NCI-H2227 (cell line): Measurements from ENCODE around the gene BNIP5.

Experiments
- DNase-seq: peaks from one replicate; lab custom pipeline; 2025; ENCODE audit not compliant: unreplicated experiment; lab: John Stamatoyannopoulos, UW

Gene BNIP5

GRCh38 chr6:36301085-36301658, 35.5 kb downstream of the BNIP5 start:
- DNase-seq: no peak

DNA sequence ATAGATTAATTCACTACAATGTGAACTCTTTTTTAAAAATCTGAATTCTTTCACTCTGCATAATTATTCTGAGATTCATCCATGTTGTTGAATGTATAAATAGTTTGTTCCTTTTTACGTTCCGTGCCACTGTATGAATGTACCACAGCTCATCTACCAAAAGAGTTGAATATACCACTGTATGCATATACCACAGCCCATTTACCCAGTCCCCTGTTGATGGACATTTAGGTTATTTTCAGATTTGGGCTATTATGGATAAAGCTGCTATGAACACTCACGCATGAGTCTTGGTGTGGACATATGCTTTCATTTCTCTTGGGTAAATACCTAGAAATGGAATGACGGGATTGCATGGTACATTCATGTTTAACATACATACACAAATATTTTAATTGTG, 38.7 kb downstream of the BNIP5 start:
- no peak for DNase-seq

GRCh38 chr6:36297511-36297910, 39.2 kb downstream of the BNIP5 start:
- DNase-seq: no peak

GRCh38 chr6:36297051-36297450, 39.6 kb downstream of the BNIP5 start:
- no peak for DNase-seq

- DNase-seq: no peak
Observed at GRCh38 chr6:36296240-36296639, 40.4 kb downstream of the BNIP5 start.

- DNase-seq: no peak
Observed at GRCh38 chr6:36292170-36292569, 44.5 kb downstream of the BNIP5 start.

GRCh38 chr6:36290668-36291620, 45.7 kb downstream of the BNIP5 start:
- DNase-seq: no peak

- DNase-seq: peak; percentile 45
Observed at GRCh38 chr6:36289281-36289878, 47.3 kb downstream of the BNIP5 start.

DNA sequence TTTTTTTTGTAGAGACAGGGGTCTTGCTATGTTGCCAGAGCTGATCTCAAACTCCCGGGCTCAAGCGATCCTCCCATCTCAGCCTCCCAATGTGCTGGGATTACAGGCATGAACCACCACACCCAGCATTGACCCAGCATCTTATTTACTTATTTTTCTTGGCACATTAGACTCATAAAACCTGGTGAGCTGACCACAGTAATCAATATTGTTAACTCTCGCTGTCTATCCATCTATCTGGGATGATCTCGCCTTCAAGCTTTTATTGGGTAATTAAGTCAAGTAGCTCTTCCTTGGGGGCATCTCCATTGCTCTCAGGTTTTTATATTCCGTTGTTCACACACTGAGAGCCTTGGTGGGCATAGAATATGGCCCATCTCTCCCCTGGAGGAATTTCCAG, 49.8 kb downstream of the BNIP5 start:
- no peak for DNase-seq

GRCh38 chr6:36285797-36286196, 50.9 kb downstream of the BNIP5 start:
- DNase-seq: no peak

DNA sequence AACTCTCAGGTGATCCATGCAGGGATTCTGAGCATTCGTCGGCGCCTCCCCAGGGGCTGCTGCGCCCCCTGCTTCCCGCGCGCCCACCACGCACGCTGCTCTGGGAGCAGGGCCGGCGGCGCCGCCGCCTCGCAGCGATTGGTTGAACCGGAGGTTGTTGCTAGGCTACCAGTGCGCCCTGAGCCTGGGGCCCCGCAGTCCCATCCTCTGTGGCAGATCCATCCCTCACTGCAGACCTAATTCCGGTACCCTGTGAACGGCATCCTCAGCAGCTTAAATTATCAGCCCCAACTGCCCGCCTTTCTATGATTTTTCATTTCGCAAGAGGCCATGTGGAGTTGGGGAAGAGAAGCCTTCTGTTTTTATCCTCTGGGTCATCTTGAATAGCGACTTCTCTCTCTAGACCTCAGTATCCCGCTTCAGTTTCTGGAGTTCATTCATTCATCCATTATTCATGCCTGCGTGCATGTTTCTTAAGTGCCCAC, 51.5 kb downstream of the BNIP5 start:
- DNase-seq: peak; percentile 89

DNA sequence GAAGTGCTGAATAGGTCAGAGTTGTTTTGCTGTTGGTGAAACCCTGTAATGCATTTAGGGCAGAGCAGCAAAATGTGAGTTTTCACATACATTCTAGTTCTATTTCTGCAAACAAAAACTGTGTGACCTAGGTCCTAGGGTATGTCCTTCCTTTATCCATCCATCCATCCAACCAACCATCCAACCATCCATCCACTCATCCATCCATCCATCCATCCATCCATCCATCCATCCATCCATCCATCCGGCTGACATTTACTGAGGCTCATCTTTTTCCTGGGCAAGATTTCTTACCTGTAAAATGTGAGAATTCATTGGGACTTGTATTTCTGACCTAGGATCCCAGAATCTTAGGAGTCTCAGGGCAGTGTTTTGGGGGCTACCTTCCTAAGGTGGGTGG, 52.3 kb downstream of the BNIP5 start:
- no peak for DNase-seq

DNA sequence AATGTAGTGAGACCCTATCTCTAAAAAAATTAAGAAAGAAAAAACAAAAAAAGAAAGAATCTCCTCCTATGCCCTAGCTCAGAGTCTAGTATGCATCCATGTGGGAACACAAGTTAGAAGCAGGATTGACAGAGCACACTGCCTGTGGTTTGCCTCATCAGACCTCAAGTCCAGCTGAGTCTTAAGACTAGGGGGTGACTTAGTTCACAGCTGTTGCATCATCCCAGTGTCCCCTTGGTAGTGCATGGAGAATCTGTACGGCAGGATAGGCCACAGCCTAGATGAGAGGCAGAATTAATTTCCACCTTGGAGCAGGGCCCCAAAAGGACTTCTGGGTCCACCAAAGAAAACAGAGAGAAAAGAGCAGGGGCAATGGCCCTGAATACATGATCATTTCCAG, 53.1 kb downstream of the BNIP5 start:
- DNase-seq: no peak

DNA sequence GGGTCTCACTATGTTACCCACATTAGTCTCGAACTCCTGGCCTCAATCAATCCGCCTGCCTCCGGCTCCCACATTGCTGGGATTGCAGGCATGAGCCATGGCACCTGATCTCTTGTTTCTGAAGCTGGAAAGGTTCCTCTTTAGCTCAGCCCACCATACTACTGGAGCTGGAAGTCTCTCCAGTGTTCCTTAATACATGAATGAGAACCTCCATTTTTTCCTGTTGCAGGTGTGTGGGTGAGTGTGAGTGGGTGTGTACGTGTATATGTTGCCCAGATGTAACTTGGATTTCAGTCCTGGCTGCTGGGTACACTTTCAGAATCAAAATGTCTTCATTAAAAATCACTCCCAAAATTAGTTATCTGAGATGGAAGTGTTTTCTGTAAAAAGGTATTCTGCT, 55.7 kb downstream of the BNIP5 start:
- DNase-seq: no peak

GRCh38 chr6:36280467-36280866, 56.2 kb downstream of the BNIP5 start:
- no peak for DNase-seq

DNA sequence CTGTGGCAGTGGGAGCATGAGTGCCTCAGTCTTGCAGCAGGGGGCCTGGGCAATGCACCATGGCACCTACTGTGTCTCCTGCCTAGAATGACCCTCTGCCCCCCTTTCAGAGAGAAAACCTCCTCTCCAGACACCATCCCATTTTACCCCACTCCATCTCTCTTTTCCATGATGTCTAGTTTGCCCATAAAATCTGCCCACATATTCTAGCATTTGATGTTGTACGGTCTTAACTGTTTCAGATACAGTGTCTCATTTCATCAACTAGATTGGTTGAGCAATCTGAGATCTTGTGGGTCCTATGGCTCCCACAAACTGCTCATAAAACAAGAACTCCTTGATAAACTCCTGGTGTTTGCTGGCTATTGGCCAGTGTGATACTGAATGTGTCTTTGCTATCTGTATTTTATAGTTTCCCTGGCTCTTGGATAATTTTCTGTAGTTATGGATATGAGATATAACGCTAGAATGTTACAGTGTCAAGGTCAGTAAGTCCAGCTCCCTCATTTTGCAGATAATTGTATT, 58.7 kb downstream of the BNIP5 start:
- DNase-seq: no peak

DNA sequence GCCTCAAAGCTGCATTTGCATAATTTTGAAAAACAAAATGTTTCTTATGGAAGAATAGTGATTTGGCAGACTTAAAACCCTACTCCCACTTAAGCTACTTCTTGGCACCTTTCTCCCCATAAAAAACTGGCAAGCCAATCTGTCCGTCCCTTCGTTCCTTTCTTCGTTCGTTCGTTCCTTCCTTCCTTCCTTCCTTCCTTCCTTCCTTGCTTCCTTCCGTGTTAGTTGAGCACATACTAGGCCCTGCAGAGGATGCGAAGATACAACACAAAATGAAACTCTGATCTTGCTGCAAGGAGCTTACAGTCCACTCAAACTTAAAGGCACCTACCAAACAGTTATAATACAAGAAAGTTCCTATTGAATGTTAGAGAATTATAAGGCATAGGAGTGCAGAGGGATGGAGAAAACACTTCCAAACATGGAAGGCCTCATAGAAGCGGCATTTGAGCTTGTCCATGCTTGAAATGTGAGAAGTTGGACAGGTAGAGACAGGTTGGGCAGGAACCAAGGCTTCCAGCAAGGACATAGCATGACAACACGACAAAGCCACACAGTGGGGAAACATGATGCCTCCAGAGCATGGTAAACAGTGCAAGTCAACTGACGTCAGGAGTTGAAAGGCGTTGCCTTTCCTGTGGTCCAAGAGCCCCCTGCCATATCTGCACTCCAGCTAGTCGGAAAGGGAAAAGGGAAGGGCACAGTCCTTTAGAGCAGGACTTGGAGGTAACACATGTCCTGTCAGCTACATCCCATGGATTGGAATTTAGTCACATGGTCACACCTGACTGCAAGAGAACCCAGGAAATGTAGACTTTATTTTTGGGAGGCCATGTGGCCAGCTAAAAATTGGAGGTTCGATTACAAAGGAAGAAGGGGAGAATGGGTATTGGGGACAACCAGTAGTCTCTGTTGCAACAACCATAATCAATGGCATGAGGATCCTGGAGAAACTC, 59.8 kb downstream of the BNIP5 start:
- DNase-seq: no peak

GRCh38 chr6:36273802-36274514, 62.7 kb downstream of the BNIP5 start:
- DNase-seq: no peak

DNA sequence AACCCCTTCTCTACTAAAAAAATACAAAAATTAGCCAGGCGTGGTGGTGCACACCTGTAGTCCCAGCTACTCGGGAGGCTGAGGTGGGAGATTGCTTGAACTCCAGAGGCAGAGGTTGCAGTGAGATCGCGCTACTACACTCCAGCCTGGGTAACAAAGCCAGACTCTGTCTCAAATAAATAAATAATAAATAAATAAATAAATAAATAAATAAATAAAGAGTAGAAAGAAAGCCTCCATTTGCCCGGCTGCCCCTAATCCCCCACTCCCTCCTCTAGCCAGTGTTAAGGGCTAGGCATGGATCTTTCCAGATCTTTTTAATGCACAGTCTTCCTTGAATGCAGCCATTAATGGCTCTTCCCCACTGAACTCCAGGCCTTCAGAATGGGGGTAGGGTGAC, 63.6 kb downstream of the BNIP5 start:
- no peak for DNase-seq

GRCh38 chr6:36272234-36272633, 64.5 kb downstream of the BNIP5 start:
- no peak for DNase-seq
